Urinary bladder (tissue), 4 donors: ENCODE results near the gene FUT2. TPM values are rescaled to one million over a fixed set of nuclear protein-coding genes. Genes with fewer than 3 reads are reported as not detected.

Source experiments
- DNase-seq: peaks from one replicate; pipeline ENCODE4 v3.0.0-alpha.2; 2015; ENCODE audit errors: extremely low spot score
- H3K27ac ChIP-seq: one replicate; pipeline ENCODE4 v1.5.1; 2013; ENCODE audit warnings: low read depth, mild to moderate bottlenecking, moderate library complexity
- H3K36me3 ChIP-seq: one replicate; pipeline ENCODE4 v1.6.1; 2013; ENCODE audit warnings: mild to moderate bottlenecking, moderate library complexity; ENCODE audit not compliant: insufficient read depth
- H3K4me1 ChIP-seq: one replicate; pipeline ENCODE4 v1.6.1; 2013; ENCODE audit warnings: mild to moderate bottlenecking, moderate library complexity; ENCODE audit not compliant: insufficient read depth
- H3K4me3 ChIP-seq: one replicate; pipeline ENCODE4 v1.5.1; 2013; ENCODE audit warnings: low read depth, low read length
- WGBS: extraction: QIAGEN DNeasy Blood & Tissue Kit; methylation state at CpG from one replicate; pipeline ENCODE4 v1.1.7; 2013; 5-methylcytosine and 5-hydroxymethylcytosine counted together
- polyA plus RNA-seq: library from polyadenylated mRNA; stranded (reverse); fragments of 200-250 nt; gene quantifications from one replicate; pipeline ENCODE4 v1.2.3, GENCODE V29; 2013
- total RNA-seq: library from RNA; depleted of rRNA; stranded (reverse); fragments of >200 nt; gene quantifications from one replicate; pipeline ENCODE4 v1.2.3, GENCODE V29; 2014
- donor health status: healthy with polysubstance abuse.
- donor health status: healthy.

Gene FUT2
- total and polyA plus RNA-seq, 2 donors = 0.41 to 0.79 TPM

GRCh38 chr19:48750771-48751504 lies 55.2 kb downstream of the FUT2 start:
- WGBS = 89% methylated on average over 29 of the region's 29 CpGs
- no peaks in the 10 kb centered on the region for H3K36me3 ChIP-seq
- H3K4me1 ChIP-seq = peaks cover 2% of the 10 kb centered on the region
- DNase-seq = no peak
- H3K4me3 ChIP-seq = no peak overlapping the region
- H3K27ac ChIP-seq = no peak overlapping the region

- peak overlapping the region; percentile 26 for H3K27ac ChIP-seq
- WGBS = 21% methylated on average over 20 of the region's 20 CpGs
- H3K4me3 ChIP-seq = peak overlapping the region; percentile 16
These were observed 56.2 kb downstream of the FUT2 start for GRCh38 chr19:48751845-48752495.

GRCh38 chr19:48752496-48753365 lies 57.0 kb downstream of the FUT2 start, which contains the start of gene FUT1:
TSS of gene FUT1 (minus strand) at chr19:48752641. CDS start at chr19:48751281, 1,360 bp downstream.
- Histone ChIP-seq H3K4me1 (peaks cover 2% of the 10 kb centered on the region), H3K27ac (peak within 1 kb of the TSS; percentile 26), H3K36me3 (no peaks in the 10 kb centered on the region), H3K4me3 (peak within 1 kb of the TSS; percentile 16)
- WGBS = 2% methylated on average over 73 of the region's 73 CpGs
- peak; percentile 59 for DNase-seq

More at GRCh38 chr19:48751845-48752495, 56.2 kb downstream of the FUT2 start:
- Histone ChIP-seq H3K36me3 (no peaks in the 10 kb centered on the region), H3K4me1 (peaks cover 2% of the 10 kb centered on the region)
- DNase-seq = no peak

GRCh38 chr19:48755084-48755641 lies 59.4 kb downstream of the FUT2 start, which contains the start of gene FGF21:
TSS of gene FGF21 (plus strand) at chr19:48755524. CDS start at chr19:48756237, 713 bp downstream.
- no peak for DNase-seq
- Histone ChIP-seq H3K4me1 (peaks cover 2% of the 10 kb centered on the region), H3K4me3 (no peak within 1 kb of the TSS), H3K27ac (no peak within 1 kb of the TSS), H3K36me3 (no peaks in the 10 kb centered on the region)
- 72% methylated on average over 4 of the region's 4 CpGs for WGBS

Other genes with a start within 250 kb of the FUT2 start
- gene GRWD1, start 250.0 kb upstream of the FUT2 start, total RNA-seq = 13.6 TPM
- 22.2 TPM for gene GRWD1, start 250.0 kb upstream of the FUT2 start, polyA plus RNA-seq
- 0.42 TPM for gene KCNJ14, start 240.4 kb upstream of the FUT2 start, total RNA-seq
- gene KCNJ14, start 240.4 kb upstream of the FUT2 start, polyA plus RNA-seq = 0.33 TPM
- gene CYTH2, start 226.6 kb upstream of the FUT2 start, total RNA-seq = 30.6 TPM
- gene CYTH2, start 226.6 kb upstream of the FUT2 start, polyA plus RNA-seq = 51.9 TPM
- 0.42 TPM for gene LMTK3, start 184.1 kb upstream of the FUT2 start, total RNA-seq
- gene LMTK3, start 184.1 kb upstream of the FUT2 start, polyA plus RNA-seq = 0.72 TPM
- gene SULT2B1, start 143.8 kb upstream of the FUT2 start, total RNA-seq = 0.42 TPM
- 0.30 TPM for gene SULT2B1, start 143.8 kb upstream of the FUT2 start, polyA plus RNA-seq
- not detected for gene SPACA4, start 89.2 kb upstream of the FUT2 start, total RNA-seq
- not detected for gene SPACA4, start 89.2 kb upstream of the FUT2 start, polyA plus RNA-seq
- 0.58 TPM for gene FAM83E, start 80.9 kb upstream of the FUT2 start, total RNA-seq
- gene FAM83E, start 80.9 kb upstream of the FUT2 start, polyA plus RNA-seq = 1.1 TPM
- gene RPL18, start 76.8 kb upstream of the FUT2 start, total RNA-seq = 1,113 TPM
- gene RPL18, start 76.8 kb upstream of the FUT2 start, polyA plus RNA-seq = 2,167 TPM
- gene SPHK2, start 76.5 kb upstream of the FUT2 start, total RNA-seq = 4.9 TPM
- gene SPHK2, start 76.5 kb upstream of the FUT2 start, polyA plus RNA-seq = 22.0 TPM
- 4.6 TPM for gene DBP, start 58.6 kb upstream of the FUT2 start, total RNA-seq
- 12.3 TPM for gene DBP, start 58.6 kb upstream of the FUT2 start, polyA plus RNA-seq
- gene CA11, start 49.8 kb upstream of the FUT2 start, total RNA-seq = 1.8 TPM
- gene CA11, start 49.8 kb upstream of the FUT2 start, polyA plus RNA-seq = 13.4 TPM
- gene NTN5, start 23.0 kb upstream of the FUT2 start, total RNA-seq = 0.53 TPM
- gene NTN5, start 23.0 kb upstream of the FUT2 start, polyA plus RNA-seq = 0.80 TPM
- 2.5 TPM for gene MAMSTR, start 23.8 kb downstream of the FUT2 start, total RNA-seq
- gene MAMSTR, start 23.8 kb downstream of the FUT2 start, polyA plus RNA-seq = 3.0 TPM
- gene RASIP1, start 44.6 kb downstream of the FUT2 start, total RNA-seq = 10.8 TPM
- gene RASIP1, start 44.6 kb downstream of the FUT2 start, polyA plus RNA-seq = 15.5 TPM
- gene IZUMO1, start 50.9 kb downstream of the FUT2 start, total RNA-seq = not detected
- not detected for gene IZUMO1, start 50.9 kb downstream of the FUT2 start, polyA plus RNA-seq
- 1.6 TPM for gene FUT1, start 56.7 kb downstream of the FUT2 start, total RNA-seq
- 1.5 TPM for gene FUT1, start 56.7 kb downstream of the FUT2 start, polyA plus RNA-seq
- not detected for gene FGF21, start 59.6 kb downstream of the FUT2 start, total RNA-seq
- not detected for gene FGF21, start 59.6 kb downstream of the FUT2 start, polyA plus RNA-seq
- 34.4 TPM for gene BCAT2, start 115.1 kb downstream of the FUT2 start, total RNA-seq
- 79.2 TPM for gene BCAT2, start 115.1 kb downstream of the FUT2 start, polyA plus RNA-seq
- 3.4 TPM for gene HSD17B14, start 140.5 kb downstream of the FUT2 start, total RNA-seq
- 18.6 TPM for gene HSD17B14, start 140.5 kb downstream of the FUT2 start, polyA plus RNA-seq
- 11.5 TPM for gene PLEKHA4, start 172.6 kb downstream of the FUT2 start, total RNA-seq
- gene PLEKHA4, start 172.6 kb downstream of the FUT2 start, polyA plus RNA-seq = 56.4 TPM
- gene PPP1R15A, start 176.4 kb downstream of the FUT2 start, total RNA-seq = 21.8 TPM
- 122 TPM for gene PPP1R15A, start 176.4 kb downstream of the FUT2 start, polyA plus RNA-seq
- gene TULP2, start 202.8 kb downstream of the FUT2 start, total RNA-seq = not detected
- gene TULP2, start 202.8 kb downstream of the FUT2 start, polyA plus RNA-seq = 0.57 TPM
- gene NUCB1, start 204.3 kb downstream of the FUT2 start, total RNA-seq = 107 TPM
- gene NUCB1, start 204.3 kb downstream of the FUT2 start, polyA plus RNA-seq = 478 TPM
- gene DHDH, start 237.7 kb downstream of the FUT2 start, total RNA-seq = 0.37 TPM
- gene DHDH, start 237.7 kb downstream of the FUT2 start, polyA plus RNA-seq = 0.75 TPM